ENCODE data around the gene CD27.
A peak's percentile ranks its signal among the peaks of the same experiment; 100 is the strongest.

GRCh38 chr12:6465467-6466183 lies 20.9 kb downstream of the CD27 start:
- TF ChIP-seq KLF17 (tag by site-specific recombination; IDR thresholded peaks at IDR 0.05), result no peak
- TF ChIP-seq OVOL3 (tag by site-specific recombination; IDR thresholded peaks at IDR 0.05), result no peak
- TF ChIP-seq ZNF626 (tag by site-specific recombination; IDR thresholded peaks at IDR 0.05), result no peak
- peak; percentile 71 for TF ChIP-seq CTCF (tag by site-specific recombination; IDR thresholded peaks at IDR 0.05)
- no peak for TF ChIP-seq ZNF768 (tag by site-specific recombination; IDR thresholded peaks at IDR 0.05)
